Left hindlimb (tissue), 1 donor: ENCODE results near the gene RNPEPL1.
"Not testable (repeated sequence)": the region's sequence is repeated elsewhere in the genome, so short reads cannot be mapped to it uniquely, and the experiment has no call there.

ENCODE experiments used
- DNase-seq: peaks from one replicate; pipeline ENCODE4 v3.0.0-alpha.2; 2018

The RNPEPL1 gene

DNA sequence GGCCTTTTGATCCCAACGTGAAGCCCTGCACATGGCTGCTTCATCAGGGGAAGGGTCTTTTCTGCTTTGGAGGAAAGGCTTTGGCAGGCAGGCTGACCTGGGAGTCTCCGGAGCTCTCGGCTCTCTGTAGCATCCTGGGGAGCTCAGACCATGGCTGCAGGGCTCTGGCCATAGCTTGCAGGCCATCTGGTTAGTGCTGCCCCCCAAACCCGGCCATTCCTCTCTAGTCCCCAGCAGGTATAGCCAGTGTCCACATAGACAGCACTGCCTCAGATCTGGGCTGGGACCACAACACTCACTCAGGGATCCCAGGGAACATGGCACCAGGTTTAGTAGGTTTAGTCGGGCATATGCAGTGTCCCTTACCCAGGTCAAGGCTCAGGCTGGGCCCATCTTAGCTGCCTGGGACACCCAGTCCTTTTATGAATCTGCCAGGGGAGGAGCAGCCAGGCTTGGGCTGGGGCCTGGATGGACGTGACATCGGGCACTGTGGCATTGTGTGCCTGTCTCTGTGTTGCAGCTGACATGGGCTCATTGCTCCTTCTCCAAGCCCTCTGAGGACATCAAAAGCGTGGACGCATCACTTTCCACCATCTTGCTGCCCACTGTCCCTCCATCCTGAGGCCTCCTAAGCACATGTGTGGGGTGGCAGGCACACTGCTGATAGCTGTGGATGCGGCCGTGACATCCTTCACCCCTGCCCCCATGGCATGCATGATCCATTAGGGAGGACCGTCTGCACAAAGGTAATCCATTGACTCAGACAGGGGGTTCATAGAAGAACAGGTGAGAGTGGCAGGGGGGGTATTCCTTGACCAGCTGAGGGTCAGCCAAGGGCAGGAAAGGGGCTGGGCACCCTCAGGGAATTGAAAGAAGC is 37.8 kb downstream of the RNPEPL1 start:
- peak; percentile 4 for DNase-seq

GRCh38 chr2:240611601-240612210 is 43.4 kb downstream of the RNPEPL1 start:
- DNase-seq: peak; percentile 15

GRCh38 chr2:240613781-240614180 is 45.5 kb downstream of the RNPEPL1 start:
- no peak for DNase-seq

DNA sequence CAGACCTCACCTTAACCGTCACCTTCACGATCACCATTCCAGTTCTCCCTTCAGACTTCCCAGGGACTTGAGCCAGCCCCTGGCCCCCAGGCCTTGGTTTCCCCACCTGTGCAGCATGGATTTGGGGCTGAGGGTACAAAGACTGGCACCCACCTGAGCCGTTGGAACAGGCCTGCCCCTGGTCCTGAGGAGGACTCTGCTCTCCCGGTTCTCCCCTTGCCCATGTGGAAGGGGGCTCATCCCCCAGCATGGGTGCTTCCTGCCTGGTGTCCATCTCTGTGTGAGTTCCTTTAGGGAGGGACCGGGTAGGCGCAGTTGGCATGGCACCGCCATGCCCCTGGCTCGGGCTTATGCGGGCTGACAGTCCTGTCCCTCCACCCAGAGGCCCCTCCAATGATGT is 46.1 kb downstream of the RNPEPL1 start:
- peak; percentile 14 for DNase-seq

DNA sequence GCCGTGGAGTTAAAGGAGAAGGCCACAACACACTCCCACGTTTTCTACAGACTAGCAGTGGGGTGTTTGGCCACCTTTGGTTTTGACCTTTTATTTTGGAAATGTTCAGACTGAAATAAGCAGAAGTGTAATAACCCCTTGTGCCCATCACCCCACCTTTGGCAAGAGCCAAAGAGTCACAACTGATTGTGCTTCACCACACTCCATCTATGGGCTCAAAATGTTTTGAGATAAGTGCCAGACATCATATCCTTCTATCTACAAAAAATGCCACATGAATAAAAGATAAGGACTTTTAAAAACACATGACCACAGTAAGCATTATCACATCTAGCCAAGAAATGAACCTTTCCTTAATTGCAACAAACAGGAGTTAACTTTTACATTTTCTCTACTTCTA is 47.1 kb downstream of the RNPEPL1 start:
- no peak for DNase-seq

- DNase-seq: peak; percentile 17
Measured at GRCh38 chr2:240615820-240616547, 47.7 kb downstream of the RNPEPL1 start.

DNA sequence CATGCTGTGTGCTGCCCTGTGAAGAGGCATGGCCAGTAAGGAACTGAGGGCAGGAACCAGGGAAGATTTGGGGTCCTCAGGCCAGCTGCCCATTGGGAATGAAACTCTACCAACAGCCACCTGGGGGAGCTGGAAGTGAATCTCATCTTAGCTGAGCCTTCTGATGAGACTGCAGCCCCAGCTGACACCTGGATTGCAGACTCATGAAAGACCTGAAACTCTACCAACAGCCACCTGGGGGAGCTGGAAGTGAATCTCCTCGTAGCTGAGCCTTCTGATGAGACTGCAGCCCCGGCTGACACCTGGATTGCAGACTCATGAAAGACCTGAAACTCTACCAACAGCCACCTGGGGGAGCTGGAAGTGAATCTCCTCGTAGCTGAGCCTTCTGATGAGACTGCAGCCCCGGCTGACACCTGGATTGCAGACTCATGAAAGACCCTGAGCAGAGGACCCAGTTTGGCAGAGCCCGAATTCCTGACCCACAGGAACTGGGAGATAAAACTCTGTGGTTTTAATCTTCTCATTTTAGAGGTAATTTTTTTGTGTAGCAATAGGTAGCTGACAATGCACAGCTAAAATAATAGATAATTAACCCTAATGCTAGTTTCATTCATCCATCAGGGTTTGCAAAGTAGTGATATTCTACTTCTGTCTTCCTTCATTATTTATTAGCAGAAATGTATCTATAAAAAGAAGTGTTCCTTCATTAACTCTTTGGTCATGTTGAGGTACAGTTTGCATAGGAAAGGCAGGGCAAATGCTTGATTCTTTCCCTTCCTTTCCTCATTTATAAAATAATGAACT is 48.8 kb downstream of the RNPEPL1 start:
- not testable (repeated sequence) for DNase-seq

- no peak for DNase-seq
Measured at GRCh38 chr2:240618776-240619175, 50.5 kb downstream of the RNPEPL1 start.

DNA sequence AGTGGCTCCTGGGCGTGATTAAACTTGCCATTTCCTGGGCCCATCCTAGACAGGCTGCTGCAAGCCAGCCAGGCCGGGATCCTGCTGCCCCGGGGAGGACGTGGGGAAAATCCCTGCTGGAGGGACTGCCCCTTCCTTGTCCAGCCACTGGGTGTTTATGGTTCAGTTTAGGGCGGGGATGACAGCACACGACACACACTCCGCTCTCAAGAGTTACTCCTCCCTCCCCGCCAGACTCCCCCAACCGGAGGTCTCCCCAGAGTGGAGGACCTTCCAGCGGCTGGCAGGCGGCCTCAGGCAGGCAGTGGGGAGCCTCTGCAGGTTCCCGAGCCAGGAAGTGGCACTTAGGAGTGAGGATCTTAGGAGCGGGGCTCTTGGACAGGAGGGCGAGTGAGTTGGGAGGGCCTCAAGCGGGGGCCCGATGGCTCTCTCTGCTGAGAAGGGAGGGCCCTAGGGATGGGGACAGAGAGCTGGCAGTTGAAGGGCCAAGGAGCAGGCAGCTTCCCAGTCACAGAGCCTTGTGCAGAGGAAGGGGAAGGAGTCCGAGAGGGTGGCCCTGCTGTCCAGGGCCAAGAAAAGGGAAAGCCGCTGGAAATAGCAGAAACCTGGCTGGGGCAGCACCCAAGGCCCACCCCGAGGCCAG is 51.3 kb downstream of the RNPEPL1 start:
- peak; percentile 18 for DNase-seq

DNA sequence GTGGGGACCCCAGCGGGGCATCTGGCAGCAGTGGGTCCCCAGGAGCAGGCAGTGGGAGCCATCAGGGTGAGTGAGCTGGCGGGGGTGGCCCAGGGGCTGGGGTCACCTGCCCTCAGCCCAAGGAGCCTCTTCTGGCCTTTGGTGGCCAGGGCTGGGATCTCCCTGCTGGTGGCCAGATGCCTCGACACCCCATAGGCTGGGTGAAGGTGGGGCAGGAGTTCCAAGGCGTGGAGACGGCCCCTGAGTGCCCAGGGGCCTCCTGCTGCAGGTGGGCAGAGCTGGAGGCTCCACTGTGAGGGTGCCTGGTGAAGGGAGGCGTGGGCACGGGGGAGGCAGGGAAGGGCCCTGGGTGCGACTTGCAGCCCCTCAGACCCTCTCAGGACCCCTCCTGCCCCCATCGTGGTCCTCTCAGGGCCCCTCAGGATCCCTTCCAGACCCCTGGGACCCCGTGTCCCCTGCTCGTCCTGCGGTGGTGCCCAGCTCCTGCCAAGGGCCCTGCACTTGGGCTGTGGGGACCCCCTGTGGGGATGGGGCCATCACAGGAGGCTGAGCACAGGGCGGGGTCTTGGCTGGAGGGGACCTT is 52.0 kb downstream of the RNPEPL1 start:
- DNase-seq: peak; percentile 13

- peak; percentile 11 for DNase-seq
Measured at GRCh38 chr2:240620859-240621258, 52.6 kb downstream of the RNPEPL1 start.

GRCh38 chr2:240622060-240622411 is 53.8 kb downstream of the RNPEPL1 start:
- no peak for DNase-seq

DNA sequence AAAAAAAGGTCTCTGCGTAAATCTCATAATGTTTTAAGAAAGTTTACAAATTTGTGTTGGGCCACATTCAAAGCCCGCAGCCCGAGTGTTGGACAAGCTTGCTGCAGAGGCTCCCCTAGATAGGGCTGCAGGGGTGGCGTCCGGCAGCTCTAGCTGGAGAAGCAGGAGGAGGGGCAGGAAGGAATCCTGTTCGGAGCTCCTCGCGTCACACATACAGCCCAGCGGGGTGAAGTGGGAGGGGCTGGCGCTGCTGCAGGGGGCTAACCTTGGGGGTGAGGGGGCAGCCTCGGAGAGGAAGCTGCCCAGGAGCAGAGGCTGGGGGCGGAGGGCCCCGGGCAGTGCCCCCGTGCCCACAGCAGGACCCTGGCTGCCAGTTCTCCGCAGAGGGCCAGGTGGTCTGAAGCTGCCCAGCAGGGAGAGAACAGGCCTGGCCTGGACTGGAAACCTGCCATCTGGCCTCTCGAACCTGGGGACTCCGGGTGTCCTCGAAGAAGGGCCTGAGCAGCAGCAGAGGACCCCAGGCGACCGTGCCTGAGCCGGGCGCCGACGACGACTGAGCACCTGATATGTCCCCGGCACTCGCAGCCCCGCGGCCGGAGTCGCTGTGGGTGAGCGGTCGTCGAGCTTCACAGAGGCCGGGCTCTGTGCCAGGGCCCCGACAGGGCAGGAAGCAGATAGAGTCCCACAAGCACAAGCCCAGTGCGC is 54.4 kb downstream of the RNPEPL1 start:
- DNase-seq: peak; percentile 26

- peak; percentile 28 for DNase-seq
Measured at GRCh38 chr2:240623531-240624010, 55.3 kb downstream of the RNPEPL1 start.

GRCh38 chr2:240624011-240624949 is 56.0 kb downstream of the RNPEPL1 start:
- peak; percentile 15 for DNase-seq

DNA sequence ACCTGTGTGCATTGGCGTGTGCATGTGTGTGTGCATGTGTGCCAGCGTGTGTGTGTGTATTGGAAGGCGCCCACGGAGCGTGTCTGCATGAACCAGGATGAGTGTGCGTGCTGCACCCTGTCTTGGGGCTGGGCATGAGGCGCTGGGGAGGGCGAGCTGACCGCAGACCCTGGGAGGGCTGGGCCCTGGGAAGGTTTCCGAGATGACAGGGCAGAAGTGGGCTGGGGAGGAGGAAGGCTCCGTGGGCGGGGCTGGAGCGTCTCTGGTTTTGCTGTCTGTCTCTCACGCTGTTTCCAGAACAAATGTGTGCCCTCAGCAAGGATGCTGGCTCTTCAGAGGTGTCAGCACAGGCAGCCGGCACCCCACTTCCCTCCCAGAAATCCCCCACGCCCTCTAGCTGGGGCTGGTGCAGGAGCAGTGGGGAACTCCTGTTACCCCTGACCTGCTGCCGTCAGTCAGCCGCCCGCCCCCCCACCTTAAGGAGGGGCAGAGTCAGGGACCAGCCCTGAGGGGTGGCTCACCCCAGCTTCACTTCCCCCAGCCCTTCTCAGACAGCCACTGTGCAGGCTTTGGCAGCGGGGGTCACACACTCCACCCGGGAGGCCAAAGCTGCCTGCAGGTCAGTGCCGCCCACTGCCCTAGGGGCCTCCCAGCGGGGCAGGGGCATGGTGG is 56.8 kb downstream of the RNPEPL1 start, which contains the start of gene GPR35:
Gene GPR35, plus strand, starts transcription at position 531 of the 672 bp plus-strand sequence. CDS start 4,473 bp downstream, outside the sequence.
- DNase-seq: peak; percentile 38

GRCh38 chr2:240626531-240627300 is 58.4 kb downstream of the RNPEPL1 start:
- DNase-seq: peak; percentile 35
